GM19193 (cell line): ENCODE results near the gene SDC4.

Source experiments
- POLR2A ChIP-seq: IDR thresholded peaks from 4 replicates; pipeline ENCODE4 v1.6.1; 2011; ENCODE audit not compliant: insufficient read depth, insufficient read length; ENCODE audit errors: extremely low read depth

The SDC4 gene, protein sequence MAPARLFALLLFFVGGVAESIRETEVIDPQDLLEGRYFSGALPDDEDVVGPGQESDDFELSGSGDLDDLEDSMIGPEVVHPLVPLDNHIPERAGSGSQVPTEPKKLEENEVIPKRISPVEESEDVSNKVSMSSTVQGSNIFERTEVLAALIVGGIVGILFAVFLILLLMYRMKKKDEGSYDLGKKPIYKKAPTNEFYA

DNA sequence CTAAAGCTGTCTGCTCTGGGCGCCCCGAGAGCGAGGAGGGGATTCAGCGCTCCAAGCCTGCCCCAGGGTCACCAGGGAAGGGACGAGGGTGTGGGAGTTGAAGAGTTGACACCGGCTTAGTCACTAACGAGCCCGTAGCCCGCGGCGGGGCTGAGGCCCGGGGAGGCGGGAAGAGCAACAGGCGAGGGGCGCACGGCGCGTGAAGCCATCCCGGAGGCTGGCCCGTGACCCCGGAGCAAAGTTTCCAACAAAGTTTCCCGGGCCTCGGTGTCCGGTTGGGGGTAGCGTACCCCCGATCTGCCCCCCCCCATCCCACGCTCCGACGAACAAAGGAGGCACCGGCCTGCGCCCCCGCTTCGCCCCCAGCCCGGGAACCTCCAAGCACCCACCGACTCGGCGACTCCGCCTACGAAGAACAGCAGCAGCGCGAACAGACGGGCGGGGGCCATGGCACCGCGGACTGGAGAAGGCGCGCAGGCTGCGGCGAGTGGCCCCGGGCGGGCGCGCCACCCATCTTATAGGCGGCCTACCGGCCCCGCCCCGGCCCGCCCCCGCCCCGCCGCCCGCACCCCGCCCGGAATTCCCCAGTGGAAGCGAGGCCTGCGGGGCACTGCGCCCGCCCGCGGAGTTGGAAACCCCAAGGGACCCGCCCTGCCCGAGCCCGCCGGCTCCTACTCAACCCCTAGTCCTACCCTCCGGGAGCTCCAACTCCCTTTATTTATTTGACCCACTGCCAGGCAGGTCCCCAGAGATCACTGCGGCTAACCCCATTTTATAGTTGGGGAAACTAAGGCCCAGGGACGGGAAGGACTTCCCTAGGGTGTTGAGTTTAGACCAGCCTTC, at the start of gene SDC4:
TSS of gene SDC4 (minus strand) at position 489 of the 843 bp plus-strand sequence. CDS start at position 449, 40 bp downstream.
- peak; percentile 90 for TF ChIP-seq POLR2A

DNA sequence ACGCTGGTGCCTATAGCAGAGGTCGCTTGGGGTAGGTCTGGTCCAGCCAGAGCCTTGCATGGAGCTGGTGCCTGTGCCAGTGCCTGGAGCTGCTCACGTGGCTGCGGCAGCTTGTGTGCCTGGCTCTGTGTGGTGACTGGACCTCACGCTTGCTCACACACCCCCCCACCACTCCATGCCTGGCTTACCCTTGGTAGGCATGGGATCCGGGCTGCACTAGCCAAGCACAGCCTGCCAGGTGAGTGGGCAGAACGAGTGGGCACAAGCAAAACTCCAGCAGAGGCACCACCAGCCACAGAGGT, 46.8 kb upstream of the SDC4 start:
- TF ChIP-seq POLR2A, result no peak

DNA sequence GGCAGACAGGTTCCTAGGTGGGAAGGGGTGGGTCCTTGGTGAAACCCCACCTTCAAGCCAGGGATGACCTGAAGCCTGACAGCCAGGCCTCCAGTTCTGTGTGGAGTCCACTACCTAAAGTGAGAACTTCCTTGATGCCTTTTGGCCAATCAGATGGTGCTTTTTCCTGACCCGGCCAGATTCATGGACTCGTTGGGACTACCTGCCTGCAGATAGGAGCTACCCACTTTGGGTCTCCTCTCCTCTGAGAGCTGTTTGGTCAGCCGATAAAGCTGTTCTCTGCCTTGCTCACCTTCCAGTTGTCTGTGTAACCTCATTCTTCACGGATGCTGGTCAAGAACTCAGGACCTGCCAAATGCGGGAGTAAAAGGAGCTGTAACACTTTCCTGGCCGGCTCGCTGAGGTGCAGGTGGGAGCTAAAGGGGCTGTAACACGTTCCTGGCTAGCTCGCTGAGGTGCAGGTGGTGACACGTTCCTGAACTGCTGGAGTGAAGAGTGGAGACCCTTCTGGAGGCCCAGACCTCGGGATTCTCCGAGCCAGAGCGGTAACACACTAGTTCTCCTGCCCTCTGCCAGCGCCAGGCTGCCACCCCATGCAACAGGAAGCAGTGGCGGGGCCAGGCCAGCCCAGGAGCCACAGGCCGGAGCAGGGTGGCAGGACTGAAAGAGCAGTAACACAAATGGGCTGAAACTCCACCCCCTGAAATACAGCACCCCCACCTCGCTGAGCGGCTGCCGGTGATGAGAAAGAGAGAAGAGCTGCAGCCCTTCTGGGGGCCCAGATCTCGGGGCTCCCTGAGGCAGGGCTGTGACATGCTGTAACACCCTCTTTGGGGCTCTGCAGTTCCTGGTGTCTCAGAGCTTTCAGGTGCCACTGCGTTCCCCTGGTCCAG, 46.2 kb upstream of the SDC4 start:
- TF ChIP-seq POLR2A, result no peak

DNA sequence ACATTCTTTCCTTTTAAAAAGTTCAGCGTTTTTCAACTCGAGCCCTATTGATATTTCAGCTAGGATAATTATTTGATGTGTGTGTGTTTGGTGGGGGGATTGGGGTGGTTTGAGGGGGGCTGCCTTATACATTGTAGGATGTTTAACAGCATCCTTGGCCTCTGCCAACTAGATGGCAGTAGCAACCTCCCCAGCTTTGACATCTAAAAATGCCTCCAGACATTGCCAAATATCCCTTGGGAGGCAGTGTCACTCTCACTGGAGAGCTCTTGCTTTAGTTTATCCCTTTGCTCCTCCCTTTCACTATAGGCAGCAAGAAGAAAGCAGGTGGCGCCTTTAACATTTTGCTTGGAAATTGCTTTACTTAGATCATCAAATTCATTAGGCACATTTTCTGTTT, 44.5 kb upstream of the SDC4 start:
- TF ChIP-seq POLR2A, result no peak

DNA sequence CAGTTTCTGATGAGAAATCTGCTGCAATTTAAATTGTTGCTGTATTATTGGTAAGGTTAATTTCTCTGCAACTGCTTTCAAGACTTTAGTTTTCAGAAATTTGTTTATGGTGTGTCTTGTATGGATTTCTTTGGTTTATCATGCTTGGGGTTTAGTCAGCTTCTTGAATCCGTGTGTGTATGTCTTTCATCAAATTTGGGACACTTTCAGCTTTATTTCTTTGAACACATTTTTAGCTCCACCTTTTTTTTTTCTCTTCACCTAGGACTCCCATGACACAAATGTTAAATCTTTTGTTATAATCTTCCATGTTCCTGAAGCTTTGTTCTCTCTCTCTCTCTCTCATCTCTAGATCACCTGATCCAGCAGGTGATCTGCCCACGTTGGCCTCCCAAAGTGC, 43.3 kb upstream of the SDC4 start:
- no peak for TF ChIP-seq POLR2A

DNA sequence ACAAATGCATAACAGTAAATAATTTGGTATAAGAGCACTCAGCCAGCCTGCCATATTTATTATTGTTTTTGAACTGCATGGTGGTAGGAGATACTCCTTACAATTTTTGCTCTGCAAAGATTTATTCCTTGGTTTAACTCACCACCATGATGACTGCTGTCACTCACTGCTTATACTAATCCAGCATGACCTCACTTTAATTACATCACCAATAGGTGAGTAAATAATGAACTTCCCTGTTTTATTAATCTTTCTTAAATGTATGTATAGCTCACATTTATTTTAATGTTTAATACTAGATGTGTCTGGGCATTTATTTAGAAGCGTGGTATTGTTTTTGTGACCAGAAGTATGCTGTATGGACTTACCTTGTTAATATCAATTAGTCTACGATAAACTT, 42.7 kb upstream of the SDC4 start:
- TF ChIP-seq POLR2A, result no peak

DNA sequence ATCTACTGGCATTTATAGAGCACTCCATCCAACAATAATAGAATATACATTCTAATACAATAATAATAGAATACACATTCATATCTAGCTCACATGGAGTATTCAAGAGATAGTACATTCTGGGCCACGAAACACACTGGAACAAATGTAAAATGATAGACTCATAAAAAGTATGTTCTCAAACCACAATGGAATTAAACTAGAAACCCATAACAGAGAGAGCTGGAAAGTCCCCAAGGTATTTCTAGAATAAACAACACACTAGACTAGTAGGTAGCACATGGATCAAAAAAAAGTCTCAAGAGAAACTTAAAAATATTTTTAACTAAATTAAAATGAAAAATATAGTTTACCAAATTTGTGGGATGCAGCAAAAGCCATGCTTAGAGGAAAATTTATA, 39.0 kb upstream of the SDC4 start:
- no peak for TF ChIP-seq POLR2A

DNA sequence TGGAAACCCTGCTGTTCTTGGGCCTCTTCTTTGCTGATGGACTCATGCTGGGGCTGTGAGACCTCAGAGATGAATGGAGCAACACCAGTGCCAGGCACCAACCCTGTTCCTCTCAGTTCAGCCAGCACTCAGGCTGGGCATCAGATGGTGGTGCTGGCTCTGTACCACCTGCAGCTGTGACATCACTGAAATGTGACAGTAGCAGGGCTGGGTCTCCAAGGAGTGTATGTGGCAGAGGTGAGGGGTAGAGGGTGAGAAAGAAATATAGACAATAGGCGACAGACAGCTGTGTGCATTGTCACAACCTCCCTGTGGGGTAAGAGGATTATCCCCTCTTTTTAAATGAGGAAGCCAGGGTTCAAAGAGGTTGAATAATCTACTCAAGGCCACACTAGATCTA, 30.0 kb upstream of the SDC4 start, which contains the start of gene TP53TG5:
TSS of gene TP53TG5 (minus strand) at position 135 of the 400 bp plus-strand sequence. CDS start at position 46, 89 bp downstream.
- TF ChIP-seq POLR2A, result no peak

DNA sequence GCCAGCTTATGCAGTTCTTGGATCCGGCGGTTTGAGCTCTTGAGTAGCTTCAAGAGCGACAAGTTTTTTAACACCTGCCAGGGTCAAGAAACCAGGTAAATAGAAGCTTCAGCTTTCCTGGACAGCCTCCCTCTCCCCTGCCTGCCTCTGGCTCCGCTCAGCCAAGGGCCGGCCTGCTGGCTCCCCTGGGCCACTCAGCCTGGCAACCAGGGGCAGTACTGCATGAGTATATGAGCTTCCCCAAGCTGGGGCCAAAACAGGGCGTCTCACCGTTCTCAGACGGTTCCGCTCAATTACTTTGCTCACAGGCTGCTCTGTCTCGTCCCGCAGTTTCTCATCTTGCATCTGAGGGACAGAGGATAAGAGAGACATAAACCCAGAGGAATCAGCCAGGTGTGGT, 29.0 kb upstream of the SDC4 start:
- no peak for TF ChIP-seq POLR2A

DNA sequence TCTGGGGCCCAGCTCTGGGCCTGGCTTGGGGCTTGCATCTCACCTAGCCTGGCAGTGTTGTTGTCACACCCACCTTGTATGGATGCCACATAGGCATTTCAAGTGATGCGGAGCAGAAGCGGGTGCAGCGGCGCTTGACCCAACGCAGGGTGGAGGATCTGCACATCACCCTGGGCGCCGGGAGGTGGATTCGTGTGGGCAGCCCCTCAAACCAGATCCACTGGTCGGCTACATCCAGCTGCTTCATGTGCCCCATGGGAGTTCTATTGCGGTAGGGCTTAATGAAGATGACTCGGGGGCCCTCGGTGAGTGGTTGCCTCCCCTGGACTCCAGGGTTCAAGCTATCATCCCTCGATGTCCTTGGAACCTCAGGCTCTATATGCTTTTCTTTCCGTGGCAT, 26.7 kb upstream of the SDC4 start:
- no peak for TF ChIP-seq POLR2A

DNA sequence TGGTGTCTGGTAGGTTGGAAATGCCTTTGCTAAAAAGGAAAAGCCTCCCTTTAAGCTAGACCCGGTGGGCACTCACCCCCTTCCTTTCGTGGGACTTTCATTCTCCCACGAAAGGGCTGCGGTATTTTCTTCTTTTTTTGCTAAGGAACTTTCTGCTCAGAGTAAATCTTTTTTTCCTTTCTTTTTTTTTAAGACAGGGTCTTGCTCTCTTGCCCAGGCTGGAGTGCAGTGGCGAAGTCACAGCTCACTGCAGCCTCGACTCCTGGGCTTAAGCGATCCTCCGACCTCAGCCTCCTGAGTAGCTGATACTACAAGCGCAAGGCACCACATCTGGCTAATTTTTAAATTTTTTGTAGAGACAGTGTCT, 25.9 kb upstream of the SDC4 start:
- no peak for TF ChIP-seq POLR2A

DNA sequence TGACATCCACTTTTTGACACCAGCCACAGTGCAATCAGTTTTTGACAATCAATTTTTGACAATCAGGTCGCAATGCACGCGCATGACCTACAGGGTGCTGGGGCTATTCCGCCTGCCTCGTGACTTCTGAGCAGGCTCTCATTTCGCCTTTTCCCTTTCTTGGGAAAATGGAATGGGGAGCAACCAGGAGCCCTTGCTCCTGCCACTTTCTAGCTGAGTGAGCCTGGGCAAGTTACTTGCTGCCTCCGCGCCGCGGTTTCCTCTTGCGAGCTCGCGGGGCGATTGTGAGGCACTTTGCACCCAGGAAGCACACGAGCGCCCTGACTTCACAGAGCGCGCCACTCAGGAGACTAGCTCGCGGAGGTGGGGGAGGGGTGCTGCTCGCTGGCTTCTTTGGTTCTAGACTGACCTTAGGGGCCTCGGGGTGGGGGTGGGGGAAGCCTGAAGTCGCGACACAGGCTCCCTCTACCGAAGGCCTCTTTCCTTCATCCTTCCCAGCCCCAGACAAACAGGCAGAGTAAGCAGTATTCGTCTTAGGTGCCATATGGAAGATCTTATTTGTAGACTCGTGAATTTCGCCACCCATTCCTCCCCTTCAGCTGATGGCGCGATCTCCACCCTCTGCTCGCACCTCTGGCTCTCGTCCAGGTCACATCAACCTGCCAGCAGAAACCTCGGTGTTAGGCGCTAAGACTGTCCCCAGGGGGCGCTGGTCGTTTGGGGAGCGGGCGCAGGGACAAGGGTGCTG, 25.3 kb upstream of the SDC4 start:
- TF ChIP-seq POLR2A, result no peak

DNA sequence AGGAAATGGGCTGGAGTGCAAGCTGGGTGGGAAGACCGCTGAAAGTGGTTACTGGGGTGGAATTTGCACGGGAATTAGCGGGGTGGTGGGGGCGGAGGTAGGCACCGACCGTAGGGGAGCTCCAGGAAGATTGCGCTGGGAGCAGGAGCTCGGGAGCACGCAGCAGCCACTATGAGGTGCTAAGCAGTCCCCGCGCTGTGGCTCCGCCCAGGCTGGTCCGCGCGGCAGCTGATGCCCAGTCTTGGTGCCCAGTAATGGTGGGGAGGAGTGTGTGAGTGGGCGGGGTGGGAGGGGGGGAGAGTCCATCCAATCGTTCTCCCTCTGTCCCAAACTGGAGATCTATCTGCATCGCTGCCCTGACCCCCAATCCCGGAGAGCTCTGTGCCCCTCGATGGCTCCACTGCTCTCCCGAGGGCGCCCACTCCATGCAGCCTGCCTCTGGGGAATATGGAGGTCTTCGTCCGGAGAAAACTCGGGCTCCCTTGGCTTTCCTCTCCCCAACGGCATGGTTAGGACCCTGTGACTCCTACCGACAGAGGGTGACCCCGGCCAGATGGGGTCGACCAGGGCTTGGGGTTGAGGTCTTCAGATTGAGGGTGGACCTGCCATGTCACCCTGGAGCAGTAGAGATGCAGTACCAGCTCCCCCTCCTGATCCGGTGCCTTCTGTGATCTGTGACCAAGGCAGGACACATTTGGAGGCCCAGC, 24.6 kb upstream of the SDC4 start:
- no peak for TF ChIP-seq POLR2A

DNA sequence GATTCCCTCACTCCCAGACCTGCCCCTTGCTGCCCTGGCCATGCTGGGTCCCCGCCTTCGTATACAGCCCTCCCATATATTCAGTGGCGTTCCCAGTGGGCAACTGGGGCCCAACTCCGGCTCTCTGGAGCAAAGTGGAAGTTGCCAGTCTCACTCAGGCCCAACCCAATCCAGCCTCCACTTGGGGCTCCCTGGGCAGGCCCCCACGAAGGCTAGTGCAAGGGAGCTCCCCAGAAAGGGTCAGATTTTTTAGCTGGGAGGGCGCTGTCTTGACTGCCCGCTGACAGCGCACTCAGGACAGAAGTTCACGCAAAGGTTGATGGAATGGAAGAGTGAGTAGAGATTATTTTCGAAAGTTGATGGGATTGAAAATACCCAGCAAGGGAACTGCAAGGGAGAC, 24.0 kb upstream of the SDC4 start:
- no peak for TF ChIP-seq POLR2A

DNA sequence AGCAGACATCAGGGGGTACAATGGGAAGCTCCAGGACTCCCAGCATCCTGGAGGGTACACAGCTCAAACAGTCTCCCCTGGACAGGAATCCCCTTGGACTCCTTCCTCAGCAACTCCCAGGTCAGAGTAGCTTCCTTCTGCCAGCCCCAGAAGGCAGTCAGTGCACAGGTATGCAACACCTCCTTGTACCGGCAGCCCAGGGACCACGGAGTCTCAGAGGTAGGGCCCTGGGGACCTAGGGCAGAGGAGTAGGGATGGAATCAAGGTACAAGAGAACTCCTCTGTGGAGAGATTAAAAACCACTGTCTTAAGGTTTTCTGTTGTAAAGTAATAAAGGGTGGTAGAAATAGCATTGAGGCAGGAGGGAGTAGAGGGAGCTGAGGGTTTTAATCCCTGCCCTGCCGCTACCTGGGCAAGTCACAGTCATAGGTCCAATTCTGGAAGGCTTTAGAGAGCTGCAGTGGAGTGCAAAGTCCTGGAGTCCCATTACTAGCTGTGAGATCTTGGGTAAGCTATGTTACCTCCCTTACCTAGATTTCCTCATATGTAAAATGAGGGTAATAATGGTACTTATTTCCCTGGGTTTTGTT, 22.4 kb upstream of the SDC4 start:
- TF ChIP-seq POLR2A, result no peak
